Prostate gland (tissue), 2 donors: Measurements from ENCODE around the gene TCIRG1.

Source experiments
- POLR2A ChIP-seq: fragments of 450-650 bp; IDR thresholded peaks from one replicate; pipeline ENCODE4 v1.6.1; 2016; ENCODE audit warnings: antibody characterized with exemption, mild to moderate bottlenecking
- POLR2AphosphoS5 ChIP-seq: sonication (generic); formaldehyde crosslinking; IDR thresholded peaks from one replicate; pipeline ENCODE4 v1.6.1; 2017; ENCODE audit warnings: antibody characterized with exemption
- TF ChIP-seq, protein P1 (sequence below), 4 experiments: fragments of 200-600 bp in 2 of 4; fragments of 450-650 bp in 2 of 4; sonication (generic) in 2 of 4; IDR thresholded peaks; 1 replicate in 3 of 4; 2 replicates in 1 of 4; pipeline ENCODE4 v1.5.1; 2016 to 2019; ENCODE audit warnings: antibody characterized with exemption in 4 of 4, mild to moderate bottlenecking in 2 of 4, moderate library complexity in 2 of 4

DNA sequence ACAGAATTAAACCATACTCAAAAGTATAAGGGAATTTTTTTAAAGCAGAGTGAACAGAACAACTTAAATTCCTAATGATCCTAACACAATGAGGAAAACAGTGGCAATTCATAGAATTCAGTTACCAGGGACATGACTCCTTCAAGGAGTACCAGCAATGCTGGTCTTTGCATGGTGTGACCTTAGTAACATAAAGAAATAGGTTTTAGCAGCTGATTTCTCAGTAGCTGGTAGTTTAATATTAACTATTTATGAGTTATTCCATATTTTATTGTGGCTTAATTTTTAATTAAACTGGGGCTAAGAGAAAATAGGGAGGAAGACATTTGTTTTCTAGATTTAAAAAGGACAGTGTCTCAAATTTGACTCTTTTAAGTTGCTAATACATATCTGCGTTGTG, 51.5 kb downstream of the TCIRG1 start:
- TF ChIP-seq POLR2A: no peak
- TF ChIP-seq, protein P1, sequence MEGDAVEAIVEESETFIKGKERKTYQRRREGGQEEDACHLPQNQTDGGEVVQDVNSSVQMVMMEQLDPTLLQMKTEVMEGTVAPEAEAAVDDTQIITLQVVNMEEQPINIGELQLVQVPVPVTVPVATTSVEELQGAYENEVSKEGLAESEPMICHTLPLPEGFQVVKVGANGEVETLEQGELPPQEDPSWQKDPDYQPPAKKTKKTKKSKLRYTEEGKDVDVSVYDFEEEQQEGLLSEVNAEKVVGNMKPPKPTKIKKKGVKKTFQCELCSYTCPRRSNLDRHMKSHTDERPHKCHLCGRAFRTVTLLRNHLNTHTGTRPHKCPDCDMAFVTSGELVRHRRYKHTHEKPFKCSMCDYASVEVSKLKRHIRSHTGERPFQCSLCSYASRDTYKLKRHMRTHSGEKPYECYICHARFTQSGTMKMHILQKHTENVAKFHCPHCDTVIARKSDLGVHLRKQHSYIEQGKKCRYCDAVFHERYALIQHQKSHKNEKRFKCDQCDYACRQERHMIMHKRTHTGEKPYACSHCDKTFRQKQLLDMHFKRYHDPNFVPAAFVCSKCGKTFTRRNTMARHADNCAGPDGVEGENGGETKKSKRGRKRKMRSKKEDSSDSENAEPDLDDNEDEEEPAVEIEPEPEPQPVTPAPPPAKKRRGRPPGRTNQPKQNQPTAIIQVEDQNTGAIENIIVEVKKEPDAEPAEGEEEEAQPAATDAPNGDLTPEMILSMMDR (IDR thresholded peaks at IDR 0.05): no peak
- no peak for TF ChIP-seq POLR2AphosphoS5
